HG02943 (cell line): Measurements from ENCODE around the gene DHRS12.

ENCODE experiments used
- ATAC-seq: cut with Tn5 transposase; IDR thresholded peaks from one replicate; pipeline ENCODE4 v1.9.1; 2021; ENCODE audit warnings: mild to moderate bottlenecking, low read depth, moderate library complexity; ENCODE audit not compliant: unreplicated experiment

DHRS12 gene

GRCh38 chr13:51785712-51786424 is 18.1 kb downstream of the DHRS12 start:
- no peak for ATAC-seq

- ATAC-seq: no peak
Observed at GRCh38 chr13:51784097-51784496, 19.9 kb downstream of the DHRS12 start.

GRCh38 chr13:51783428-51784094 is 20.4 kb downstream of the DHRS12 start:
- ATAC-seq: no peak

- ATAC-seq: no peak
Observed at GRCh38 chr13:51782026-51782710, 21.8 kb downstream of the DHRS12 start.

- peak; percentile 65 for ATAC-seq
Observed at GRCh38 chr13:51781246-51782022, 22.5 kb downstream of the DHRS12 start.

GRCh38 chr13:51780099-51780498 is 23.9 kb downstream of the DHRS12 start:
- no peak for ATAC-seq

GRCh38 chr13:51778392-51778791 is 25.6 kb downstream of the DHRS12 start:
- no peak for ATAC-seq

GRCh38 chr13:51777921-51778320 is 26.0 kb downstream of the DHRS12 start:
- ATAC-seq: no peak

- ATAC-seq: no peak
Observed at GRCh38 chr13:51776179-51776578, 27.8 kb downstream of the DHRS12 start.

- no peak for ATAC-seq
Observed at GRCh38 chr13:51773515-51773914, 30.4 kb downstream of the DHRS12 start.

- no peak for ATAC-seq
Observed at GRCh38 chr13:51772781-51773180, 31.2 kb downstream of the DHRS12 start.

- no peak for ATAC-seq
Observed at GRCh38 chr13:51772105-51772455, 31.9 kb downstream of the DHRS12 start.

- ATAC-seq: no peak
Observed at GRCh38 chr13:51771418-51772104, 32.4 kb downstream of the DHRS12 start.

GRCh38 chr13:51770681-51771417 is 33.1 kb downstream of the DHRS12 start:
- no peak for ATAC-seq

- no peak for ATAC-seq
Observed at GRCh38 chr13:51770160-51770559, 33.8 kb downstream of the DHRS12 start.

GRCh38 chr13:51769455-51770127 is 34.4 kb downstream of the DHRS12 start:
- ATAC-seq: no peak

- ATAC-seq: no peak
Observed at GRCh38 chr13:51768976-51769375, 35.0 kb downstream of the DHRS12 start.

- ATAC-seq: no peak
Observed at GRCh38 chr13:51768378-51768921, 35.5 kb downstream of the DHRS12 start.

GRCh38 chr13:51767100-51767499 is 36.9 kb downstream of the DHRS12 start:
- no peak for ATAC-seq
